ENCODE measurements around the gene YPEL4. TPM values are rescaled to one million over a fixed set of nuclear protein-coding genes. Genes with fewer than 3 reads are reported as not detected.

The YPEL4 gene, protein sequence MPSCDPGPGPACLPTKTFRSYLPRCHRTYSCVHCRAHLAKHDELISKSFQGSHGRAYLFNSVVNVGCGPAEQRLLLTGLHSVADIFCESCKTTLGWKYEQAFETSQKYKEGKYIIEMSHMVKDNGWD
- 0.32 TPM for total RNA-seq (2021; ENCODE audit: unreplicated experiment)
- polyA plus RNA-seq (2012), result 0.52 and 0.83 TPM in 2 replicates
- percentile 23 among the genes with signal in this experiment for Bru-seq, nascent RNA
- percentile 21 among the genes with signal in this experiment for BruChase-seq, experiment 1, labeled RNA remaining after a 6-hour chase
- percentile 28 among the genes with signal in this experiment for BruChase-seq, experiment 2, labeled RNA remaining after a 2-hour chase
- long read RNA-seq, partial matches to known transcripts, result 0 of 1 reads
- long read RNA-seq, other reads (novel, unspliced or antisense), result 1 of 1 reads

- peak; percentile 57 for ATAC-seq
- peaks cover 0 to 19% of the 10 kb centered on the region in 2 experiments; a peak in 3 of 4 replicates for H3K4me1 ChIP-seq (ENCODE audit: control insufficient read depth in 1 of 2, insufficient read depth in 2 of 2, low read length in 2 of 2)
- no TSS peak for BruUV-seq (replicated peaks)
- H3K79me2 ChIP-seq (ENCODE audit: insufficient read depth, low read length), result no peaks in the 10 kb centered on the region
- ChIA-PET RAD21 (ENCODE audit: low non-redundant PET in 1 of 2, low total read pairs in 2 of 2, uncharacterized antibody in 2 of 2, unreplicated experiment in 2 of 2) (no interaction called here), CTCF (no interaction called here), POLR2A (no interaction called here)
- no peak for DNase-seq (ENCODE audit: low read depth, low spot score)
- no peak within 1 kb of the TSS for H3K9ac ChIP-seq (ENCODE audit: low read length)
- H3K36me3 ChIP-seq (ENCODE audit: control insufficient read depth in 1 of 2, insufficient read depth in 2 of 2, low read length in 2 of 2), result no peaks in the 10 kb centered on the region
- no peak within 1 kb of the TSS for H2AFZ ChIP-seq (ENCODE audit: low read depth, low read length, poor library complexity, severe bottlenecking)
- H3K9me2 ChIP-seq (ENCODE audit: insufficient read depth), result no peaks in the 10 kb centered on the region
- no peak within 1 kb of the TSS for H3K27ac ChIP-seq (ENCODE audit: low read depth, low read length)
- H3K4me2 ChIP-seq (ENCODE audit: low read length), result peak within 1 kb of the TSS; percentile 48
- no peaks in the 10 kb centered on the region for H3K9me3 ChIP-seq (ENCODE audit: control insufficient read depth in 1 of 2, insufficient read depth in 1 of 2, low read depth in 1 of 2, low read length in 2 of 2)
- TF ChIP-seq FOSL1 (IDR thresholded peaks at IDR 0.05; ENCODE audit: low read depth) (0 out of 2 replicates have a peak, but pooled peaks have one; percentile 32), ZBTB33 (IDR thresholded peaks at IDR 0.05; ENCODE audit: extremely low read depth, insufficient replicate concordance, low read length) (no peak), JUND (IDR thresholded peaks at IDR 0.05) (0 out of 2 replicates have a peak, but pooled peaks have one; percentile 8), ZFX (IDR thresholded peaks at IDR 0.05) (no peak)
- H3K4me3 ChIP-seq (replicated peaks in 1 of 2; ENCODE audit: low read depth in 1 of 2, low read length in 2 of 2), result peak within 1 kb of the TSS in 1 of 2 experiments; percentile 14; a peak in 1 of 4 replicates
- no peaks in the 10 kb centered on the region for H4K20me1 ChIP-seq (ENCODE audit: insufficient read depth)
- intact Hi-C loops (cut with micrococcal nuclease), result loop anchor here (10.0 kb wide), 1 partner anchor 805 kb away; no protein-coding TSS in a partner anchor
- H3K27me3 ChIP-seq (ENCODE audit: insufficient read depth, low read length), result peaks cover 12% of the 10 kb centered on the region; the same call in 1 of the 2 replicates
These were observed at the start of gene YPEL4 for GRCh38 chr11:57649826-57650738. YPEL4 (minus strand) TSS chr11:57649912; CDS start chr11:57647107, 2,805 bp downstream.

All from HCT116 (cell line).